HEK293 (cell line): ENCODE measurements around the gene VEZF1.
A peak's percentile ranks its signal among the peaks of the same experiment; 100 is the strongest.

Experiments
- GLI2 ChIP-seq: fragments of 450-650 bp; formaldehyde crosslinking; IDR thresholded peaks from 2 replicates; pipeline ENCODE4; 2017; ENCODE audit warnings: missing biosample characterization, missing genetic modification characterization, low read depth, borderline replicate concordance
- HIC1 ChIP-seq: fragments of 450-650 bp; formaldehyde crosslinking; IDR thresholded peaks from 2 replicates; pipeline ENCODE4 v1.5.1; 2016; ENCODE audit warnings: missing biosample characterization, missing genetic modification characterization
- HOXC10 ChIP-seq: sonication (generic); formaldehyde crosslinking; IDR thresholded peaks from 2 replicates; pipeline ENCODE4 v1.8.1; 2023; ENCODE audit warnings: mild to moderate bottlenecking, missing genetic modification reagents
- INSM2 ChIP-seq: fragments of 450-650 bp; formaldehyde crosslinking; IDR thresholded peaks from 2 replicates; pipeline ENCODE4 v1.5.1; 2016; ENCODE audit warnings: missing biosample characterization, missing genetic modification characterization
- KLF10 ChIP-seq: fragments of 450-650 bp; IDR thresholded peaks from 2 replicates; pipeline ENCODE4 v1.5.1; 2018; ENCODE audit warnings: missing biosample characterization, mild to moderate bottlenecking, missing genetic modification characterization
- KLF7 ChIP-seq: fragments of 450-650 bp; formaldehyde crosslinking; IDR thresholded peaks from 2 replicates; pipeline ENCODE4 v1.5.1; 2016; ENCODE audit warnings: missing biosample characterization, missing genetic modification characterization, borderline replicate concordance
- SP3 ChIP-seq: fragments of 450-650 bp; formaldehyde crosslinking; IDR thresholded peaks from 2 replicates; pipeline ENCODE4 v1.5.1; 2016; ENCODE audit warnings: missing biosample characterization, missing genetic modification characterization
- WT1 ChIP-seq: fragments of 450-650 bp; formaldehyde crosslinking; IDR thresholded peaks from 2 replicates; pipeline ENCODE4 v1.5.1; 2016; ENCODE audit warnings: missing biosample characterization, missing genetic modification characterization
- ZBTB1 ChIP-seq: fragments of 450-650 bp; formaldehyde crosslinking; IDR thresholded peaks from 2 replicates; pipeline ENCODE4 v1.5.1; 2016; ENCODE audit warnings: missing biosample characterization, missing genetic modification characterization
- ZBTB7A ChIP-seq: fragments of 450-650 bp; formaldehyde crosslinking; IDR thresholded peaks from 2 replicates; pipeline ENCODE4 v1.5.1; 2016; ENCODE audit warnings: low read depth, missing biosample characterization, missing genetic modification characterization
- ZBTB8A ChIP-seq: fragments of 450-650 bp; formaldehyde crosslinking; IDR thresholded peaks from 2 replicates; pipeline ENCODE4 v1.5.1; 2016; ENCODE audit warnings: missing biosample characterization, missing genetic modification characterization
- ZFHX2 ChIP-seq: fragments of 450-650 bp; formaldehyde crosslinking; conservative IDR thresholded peaks from 2 replicates; pipeline ENCODE4 v1.5.1; 2016; ENCODE audit warnings: missing biosample characterization, missing genetic modification characterization
- ZFP69B ChIP-seq: fragments of 450-650 bp; formaldehyde crosslinking; IDR thresholded peaks from 2 replicates; pipeline ENCODE4 v1.5.1; 2016; ENCODE audit warnings: missing biosample characterization, missing genetic modification characterization
- ZNF132 ChIP-seq: fragments of 450-650 bp; formaldehyde crosslinking; IDR thresholded peaks from 2 replicates; pipeline ENCODE4 v1.5.1; 2017; ENCODE audit warnings: missing biosample characterization, missing genetic modification characterization, borderline replicate concordance
- ZNF148 ChIP-seq: fragments of 450-650 bp; formaldehyde crosslinking; IDR thresholded peaks from 2 replicates; pipeline ENCODE4 v1.5.0; 2017; ENCODE audit warnings: missing biosample characterization, missing genetic modification characterization, borderline replicate concordance
- ZNF18 ChIP-seq: fragments of 450-650 bp; formaldehyde crosslinking; IDR thresholded peaks from 2 replicates; pipeline ENCODE4 v1.5.1; 2016; ENCODE audit warnings: missing biosample characterization, missing genetic modification characterization
- ZNF24 ChIP-seq: fragments of 450-650 bp; formaldehyde crosslinking; IDR thresholded peaks from 2 replicates; pipeline ENCODE4 v1.5.1; 2016; ENCODE audit warnings: missing biosample characterization, missing genetic modification characterization
- ZNF561 ChIP-seq: fragments of 450-650 bp; IDR thresholded peaks from 2 replicates; pipeline ENCODE4 v1.5.1; 2018; ENCODE audit warnings: missing biosample characterization, missing genetic modification characterization, borderline replicate concordance
- ZNF626 ChIP-seq: fragments of 450-650 bp; sonication (Bioruptor Pico); formaldehyde crosslinking; IDR thresholded peaks from 2 replicates; pipeline ENCODE4 v1.5.1; 2018; ENCODE audit warnings: missing biosample characterization, missing genetic modification characterization, inconsistent platforms
- ZNF664 ChIP-seq: fragments of 450-650 bp; formaldehyde crosslinking; IDR thresholded peaks from 2 replicates; pipeline ENCODE4 v1.5.1; 2016; ENCODE audit warnings: missing biosample characterization, missing genetic modification characterization
- ZSCAN30 ChIP-seq: fragments of 450-650 bp; IDR thresholded peaks from 2 replicates; pipeline ENCODE4 v1.5.1; 2018; ENCODE audit warnings: missing biosample characterization, mild to moderate bottlenecking, missing genetic modification characterization, moderate library complexity

Gene VEZF1

GRCh38 chr17:58007781-58008706 lies 20.0 kb upstream of the VEZF1 start (continued):
- TF ChIP-seq INSM2 (0 out of 2 replicates have a peak, but pooled peaks have one; percentile 8), ZNF561 (tag by site-specific recombination) (0 out of 2 replicates have a peak, but pooled peaks have one; percentile 14), SP3 (0 out of 2 replicates have a peak, but pooled peaks have one; percentile 7), ZNF24 (0 out of 2 replicates have a peak, but pooled peaks have one; percentile 10), WT1 (tag by site-specific recombination) (0 out of 2 replicates have a peak, but pooled peaks have one; percentile 8), ZFP69B (peak; percentile 98), ZNF132 (tag by site-specific recombination) (no peak), ZBTB7A (tag by site-specific recombination) (no peak), HOXC10 (0 out of 2 replicates have a peak, but pooled peaks have one; percentile 2), GLI2 (tag by site-specific recombination) (no peak), ZBTB1 (peak; percentile 1; the same call in 1 of the 2 replicates), ZNF626 (tag by site-specific recombination) (no peak), ZSCAN30 (tag by site-specific recombination) (0 out of 2 replicates have a peak, but pooled peaks have one; percentile 24), ZNF664 (tag by site-specific recombination) (0 out of 2 replicates have a peak, but pooled peaks have one; percentile 48), HIC1 (tag by site-specific recombination) (no peak; the same call in 1 of the 2 replicates), KLF10 (tag by site-specific recombination) (0 out of 2 replicates have a peak, but pooled peaks have one; percentile 56), ZNF18 (tag by site-specific recombination) (no peak), ZBTB8A (peak; percentile 4; the same call in 1 of the 2 replicates), KLF7 (tag by site-specific recombination) (peak; percentile 90; the same call in 1 of the 2 replicates), ZNF148 (tag by site-specific recombination) (no peak), ZFHX2 (tag by site-specific recombination) (peak; percentile 62)
